NOMO-1 (cell line): ENCODE results near the gene MRPS35.
A peak's percentile ranks its signal among the peaks of the same experiment; 100 is the strongest.

Experiments used
- DNase-seq, 2 experiments: peaks; one replicate each; lab custom pipeline; 2025; ENCODE audit not compliant: unreplicated experiment in 2 of 2; lab: John Stamatoyannopoulos, UW

Gene MRPS35

DNA sequence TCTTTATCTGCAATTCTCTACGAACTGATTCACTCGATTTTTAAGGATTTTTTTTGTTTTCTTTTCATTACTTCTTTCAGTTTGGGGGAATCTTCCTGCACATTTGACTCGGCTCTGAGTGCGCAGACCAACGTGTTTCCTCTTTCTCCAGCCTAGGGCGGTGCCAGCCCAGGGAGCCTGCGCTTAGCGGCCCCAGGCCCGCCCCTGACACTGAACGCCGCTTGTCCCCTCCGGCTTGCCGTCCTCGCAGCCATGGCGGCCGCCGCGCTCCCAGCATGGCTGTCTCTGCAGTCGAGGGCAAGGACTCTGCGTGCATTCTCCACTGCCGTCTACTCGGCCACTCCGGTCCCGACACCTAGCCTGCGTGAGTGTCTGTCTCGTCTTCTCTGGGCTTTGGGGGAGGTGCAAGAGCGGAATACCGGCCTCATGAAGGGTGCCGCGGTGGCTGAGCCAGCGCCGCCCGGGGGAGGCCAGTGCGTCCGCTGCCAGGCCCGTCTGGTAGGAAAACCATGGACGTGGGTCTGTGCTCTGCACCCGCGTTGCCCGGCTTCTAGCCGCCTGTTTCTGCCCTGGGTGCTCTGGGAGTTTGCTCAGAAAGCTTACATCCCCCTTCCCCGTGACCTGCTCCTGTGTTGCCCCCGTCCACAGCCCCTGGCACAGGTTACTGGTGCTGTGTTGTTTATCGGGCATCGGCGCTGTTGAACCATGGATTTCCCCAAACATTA, at the start of gene MRPS35:
TSS of gene MRPS35 (plus strand) at position 241 of the 725 bp plus-strand sequence. CDS start at position 253, 12 bp downstream.
- peak; percentile 84 to 95 for DNase-seq

- DNase-seq = no peak
These were observed 44.9 kb upstream of the MRPS35 start for GRCh38 chr12:27665704-27666103.

DNA sequence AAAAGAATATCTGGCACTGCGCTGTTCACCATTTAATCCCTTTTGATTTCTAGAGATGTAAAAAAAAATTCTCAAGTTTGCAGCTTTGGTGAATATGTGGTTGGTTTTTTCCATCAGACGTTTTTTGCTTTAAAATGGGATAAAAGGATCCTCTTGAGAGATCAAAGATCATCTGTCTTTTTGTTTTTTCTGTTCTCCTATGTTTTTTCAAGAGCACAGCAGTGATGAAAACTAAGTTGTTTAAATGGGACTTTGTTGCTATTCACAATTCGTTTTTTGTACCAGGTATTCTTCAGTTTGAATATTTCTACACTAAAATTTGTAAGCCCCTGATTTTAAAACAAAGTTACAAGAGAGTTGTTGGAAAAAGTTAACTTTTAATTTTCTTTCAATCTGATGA, 44.1 kb upstream of the MRPS35 start:
- DNase-seq = no peak

DNA sequence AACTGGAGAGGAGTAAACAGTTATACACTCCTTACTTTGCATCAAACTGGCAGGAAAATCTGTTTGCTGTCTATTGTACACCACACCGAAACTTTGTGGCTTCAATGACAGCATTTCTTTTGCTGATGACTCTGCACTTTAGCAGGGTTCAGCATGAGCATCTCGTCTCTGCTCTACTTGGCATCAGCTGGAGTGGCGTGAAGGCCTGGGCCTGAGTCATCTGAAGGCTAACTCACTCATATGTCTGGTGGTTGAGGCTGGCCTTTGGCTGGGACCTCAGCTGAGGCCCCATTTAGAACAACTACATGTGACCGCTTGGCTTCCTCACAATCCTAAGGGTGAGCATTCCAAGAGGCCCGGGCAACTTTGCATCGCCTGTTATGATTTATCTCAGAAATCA, 43.1 kb upstream of the MRPS35 start:
- DNase-seq = no peak

DNA sequence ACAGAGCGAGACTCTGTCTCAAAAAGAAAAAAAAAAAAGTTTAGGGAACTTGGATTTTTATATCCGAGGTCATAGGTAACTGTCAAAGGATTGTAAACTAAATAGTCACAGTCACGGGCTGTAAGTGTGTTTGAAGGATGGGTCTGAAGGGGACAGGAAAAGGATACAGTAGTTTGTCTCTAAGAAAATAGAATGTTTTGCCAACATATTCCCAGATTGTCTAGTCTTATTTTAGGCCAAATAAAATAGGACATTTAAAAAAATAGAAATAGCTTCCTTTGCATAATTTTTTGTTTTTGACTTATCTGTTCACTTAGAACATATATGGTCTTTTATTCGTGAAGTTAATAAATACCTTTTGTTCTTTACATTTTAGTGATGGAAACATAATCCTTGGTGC, 38.6 kb upstream of the MRPS35 start:
- DNase-seq = no peak

DNA sequence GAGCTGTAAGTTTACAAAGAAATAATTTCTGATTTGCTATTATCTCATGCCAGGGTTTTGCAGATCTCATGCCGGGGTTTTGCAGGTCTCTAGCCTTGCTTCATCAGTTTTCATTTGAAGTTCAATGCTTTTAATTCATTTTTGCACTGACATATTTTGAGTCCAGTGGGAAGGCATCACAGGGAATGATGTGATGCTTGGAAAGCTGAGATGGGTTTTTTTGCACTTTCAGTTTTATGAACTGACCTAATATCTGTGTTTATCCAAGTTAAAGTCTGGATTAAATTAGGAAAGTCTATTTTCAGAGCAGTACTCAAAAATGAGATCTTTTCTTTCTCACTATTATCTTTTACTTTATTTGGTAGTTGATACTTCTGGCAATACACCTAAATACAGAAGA, 38.0 kb upstream of the MRPS35 start:
- no peak for DNase-seq

DNA sequence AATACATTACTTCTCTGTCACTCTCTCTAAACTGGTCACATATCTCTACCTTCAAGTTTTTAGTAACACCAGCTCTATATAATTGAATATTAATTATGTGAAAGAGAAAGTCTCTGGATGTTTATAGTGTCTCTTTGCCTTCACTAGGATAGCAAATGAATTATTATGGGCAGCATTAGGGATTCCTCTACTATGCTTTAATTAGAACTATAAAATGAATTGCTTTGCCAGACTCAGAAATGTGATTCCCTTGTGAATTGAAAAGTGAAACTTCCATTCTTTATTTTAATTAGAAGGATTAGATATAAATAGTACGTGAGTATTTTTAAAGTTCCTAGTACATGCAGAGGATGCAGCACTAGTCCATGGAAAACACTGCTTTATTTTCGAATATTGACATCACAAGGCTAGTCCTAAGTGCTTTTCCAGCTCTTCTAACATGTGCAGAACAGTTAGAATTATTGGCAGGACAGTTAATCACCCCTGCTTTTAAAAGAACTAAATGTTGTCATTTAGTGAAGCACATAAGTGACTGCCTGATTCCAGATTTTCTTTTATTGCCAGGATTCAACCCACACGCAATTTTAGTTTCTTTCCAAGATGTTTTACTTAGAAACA, 37.4 kb upstream of the MRPS35 start:
- DNase-seq = no peak

DNA sequence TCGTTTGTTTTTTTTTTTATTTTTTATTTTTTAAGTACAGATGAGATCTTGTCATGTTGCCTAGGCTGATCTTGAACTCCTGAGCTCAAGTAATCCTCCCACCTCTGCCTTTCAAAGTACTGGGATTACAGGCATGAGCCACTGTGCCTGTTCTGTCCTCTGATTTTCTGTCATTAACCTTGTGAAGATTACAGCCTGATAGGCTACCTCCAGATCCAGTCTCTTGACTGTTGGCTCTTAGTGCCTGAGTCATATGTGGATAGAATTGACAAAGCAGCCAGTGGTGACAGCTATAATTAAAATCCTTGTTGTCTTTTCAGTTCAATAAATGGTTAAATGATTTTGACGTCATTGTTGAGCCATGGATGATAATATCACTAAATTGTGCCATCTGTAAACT, 35.6 kb upstream of the MRPS35 start:
- DNase-seq = no peak

- no peak for DNase-seq
These were observed 30.0 kb upstream of the MRPS35 start for GRCh38 chr12:27680619-27681018.

GRCh38 chr12:27682534-27682933, 28.1 kb upstream of the MRPS35 start:
- DNase-seq = no peak

- DNase-seq = no peak
These were observed 25.4 kb upstream of the MRPS35 start for GRCh38 chr12:27685274-27685673.

DNA sequence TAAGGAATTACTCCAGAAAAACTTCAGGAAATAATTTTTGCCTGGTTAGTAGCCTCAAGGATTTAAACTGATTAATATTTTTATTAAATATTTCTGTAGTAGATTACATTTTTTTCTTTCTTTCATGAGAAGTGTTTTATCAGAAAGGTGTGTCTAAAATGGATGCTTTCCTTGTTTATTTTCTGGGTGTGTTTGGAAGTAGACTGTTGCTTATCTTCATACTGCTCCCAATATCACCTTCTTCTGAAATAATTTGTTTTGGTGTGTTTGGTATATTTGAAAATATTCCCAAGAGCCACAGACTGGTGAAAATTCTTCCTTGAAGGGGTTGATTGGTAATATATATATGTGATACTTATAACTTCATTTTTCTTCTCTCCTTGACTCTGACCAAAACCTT, 24.5 kb upstream of the MRPS35 start:
- DNase-seq = no peak

GRCh38 chr12:27688671-27689070, 22.0 kb upstream of the MRPS35 start:
- DNase-seq = no peak

DNA sequence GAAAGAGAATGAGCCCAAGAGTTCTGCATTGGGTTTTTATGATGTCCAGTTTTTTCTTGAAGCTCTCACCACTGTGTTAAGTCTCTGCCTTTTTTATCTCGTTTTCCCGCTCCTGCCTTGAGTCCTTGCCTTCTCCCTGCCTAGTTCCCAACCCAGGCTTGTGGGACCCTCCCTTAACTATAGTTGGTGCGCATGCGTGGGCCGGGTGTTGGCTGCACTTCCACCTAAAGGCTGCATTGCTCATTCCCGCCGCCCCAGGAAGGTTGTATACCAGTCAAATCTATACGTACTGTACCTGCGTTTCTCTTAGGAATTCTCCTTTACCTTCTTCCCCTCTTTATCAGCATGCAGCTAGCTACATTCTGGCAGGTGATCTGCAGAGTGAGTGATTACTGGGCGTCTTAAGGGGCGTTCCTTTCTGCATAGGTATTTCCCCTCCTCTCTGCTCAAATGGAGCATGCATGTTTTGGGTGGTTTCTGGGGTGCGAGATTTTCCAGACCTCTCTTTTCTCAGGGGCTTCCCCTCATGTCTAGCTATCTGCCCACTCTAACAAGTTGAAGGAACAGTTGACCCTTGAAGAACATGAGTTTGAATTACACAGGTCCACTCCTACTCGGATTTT, 21.0 kb upstream of the MRPS35 start:
- no peak for DNase-seq

- DNase-seq = no peak
These were observed 17.2 kb upstream of the MRPS35 start for GRCh38 chr12:27693403-27693802.

- no peak for DNase-seq
These were observed 14.9 kb upstream of the MRPS35 start for GRCh38 chr12:27695556-27696292.

GRCh38 chr12:27696293-27696652, 14.4 kb upstream of the MRPS35 start, which contains the start of gene REP15:
REP15 (plus strand) TSS chr12:27696447; CDS start chr12:27696563, 116 bp downstream.
- DNase-seq = no peak

DNA sequence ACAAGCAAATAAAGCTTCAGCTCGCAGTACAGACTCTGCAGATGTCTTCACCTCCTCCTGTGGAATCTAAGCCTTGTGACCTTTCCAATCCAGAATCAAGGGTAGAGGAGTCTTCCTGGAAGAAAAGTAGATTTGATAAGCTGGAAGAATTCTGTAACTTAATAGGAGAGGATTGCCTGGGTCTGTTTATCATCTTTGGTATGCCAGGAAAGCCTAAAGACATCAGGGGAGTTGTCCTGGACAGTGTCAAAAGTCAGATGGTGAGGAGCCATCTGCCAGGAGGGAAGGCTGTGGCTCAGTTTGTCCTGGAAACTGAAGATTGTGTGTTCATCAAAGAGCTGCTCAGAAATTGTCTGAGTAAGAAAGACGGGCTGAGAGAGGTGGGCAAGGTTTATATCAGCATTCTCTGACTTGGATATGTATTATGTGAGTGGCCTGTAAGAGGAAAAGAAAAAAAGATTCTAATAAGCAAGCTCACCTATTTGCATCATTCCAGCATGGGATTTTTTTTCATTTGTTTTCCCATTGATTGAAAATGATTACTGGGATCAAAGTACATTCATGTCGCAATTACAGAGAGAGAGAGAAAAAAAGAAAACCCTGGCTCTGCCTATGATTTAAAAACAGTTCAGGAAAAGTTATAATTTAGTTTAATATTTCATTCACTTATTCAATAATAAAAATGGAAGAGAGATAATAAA, 13.6 kb upstream of the MRPS35 start:
- no peak for DNase-seq

- peak; percentile 4 to 62 for DNase-seq
These were observed 6.7 kb upstream of the MRPS35 start for GRCh38 chr12:27703720-27704452.

DNA sequence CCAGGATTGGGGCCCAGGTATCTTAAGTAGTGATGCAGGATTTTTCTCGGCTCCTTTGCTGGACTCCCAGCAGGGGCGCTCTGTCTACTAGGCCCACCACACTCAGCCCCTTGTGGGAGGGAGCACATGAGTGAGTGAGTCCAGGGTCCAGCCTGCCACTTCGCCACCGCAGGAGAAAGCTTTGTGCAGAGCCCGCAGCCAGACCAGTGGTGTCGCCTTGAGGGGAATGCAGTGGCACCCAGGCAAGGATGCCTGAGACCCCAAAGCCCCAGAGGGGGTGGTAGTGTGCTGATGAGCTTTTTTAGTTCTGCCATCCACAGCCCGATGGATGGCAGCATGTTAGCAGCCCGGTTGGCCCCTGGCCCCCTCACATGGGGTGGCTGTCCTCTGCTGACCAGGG, 5.4 kb upstream of the MRPS35 start:
- no peak for DNase-seq
